Endodermal cell (in vitro differentiated cells): ENCODE data around the gene NDUFA8. TPM values are rescaled to one million over a fixed set of nuclear protein-coding genes. Genes with fewer than 3 reads are reported as not detected.

Experiments
- DNase-seq: peaks from one replicate; pipeline ENCODE4 v3.0.0-alpha.2; 2017
- H3K27ac ChIP-seq: 2 replicates; pipeline ENCODE4 v1.5.1; 2013; ENCODE audit warnings: mild to moderate bottlenecking, low read depth, low read length, moderate library complexity
- H3K27me3 ChIP-seq: 2 replicates; pipeline ENCODE4 v1.6.1; 2013; ENCODE audit warnings: mild to moderate bottlenecking, low read length, moderate library complexity; ENCODE audit not compliant: insufficient read depth, control insufficient read depth, poor library complexity, severe bottlenecking
- H3K36me3 ChIP-seq: 2 replicates; pipeline ENCODE4 v1.7.0; 2013; ENCODE audit warnings: mild to moderate bottlenecking, low read length, moderate library complexity; ENCODE audit not compliant: control insufficient read depth, insufficient read depth
- H3K4me1 ChIP-seq: one replicate; pipeline ENCODE4 v1.7.0; 2013; ENCODE audit warnings: low read length; ENCODE audit not compliant: control insufficient read depth, insufficient read depth
- H3K4me3 ChIP-seq: 2 replicates; pipeline ENCODE4 v1.5.1; 2013; ENCODE audit warnings: mild to moderate bottlenecking, low read length, moderate library complexity
- H3K9ac ChIP-seq: 2 replicates; pipeline ENCODE4 v1.6.1; 2013; ENCODE audit warnings: mild to moderate bottlenecking, low read length, moderate library complexity; ENCODE audit not compliant: poor library complexity, severe bottlenecking; ENCODE audit errors: extremely low read depth
- H3K9me3 ChIP-seq: 2 replicates; pipeline ENCODE4 v1.6.1; 2013; ENCODE audit warnings: mild to moderate bottlenecking, low read length, moderate library complexity; ENCODE audit not compliant: control insufficient read depth
- H3K27ac Mint-ChIP-seq: 2 replicates; pipeline ENCODE4 v1.8.0; 2020; ENCODE audit warnings: mixed read lengths
- H3K27me3 Mint-ChIP-seq: 2 replicates; pipeline ENCODE4 v1.8.0; 2021; ENCODE audit warnings: mild to moderate bottlenecking, mixed read lengths; ENCODE audit not compliant: insufficient read depth
- H3K36me3 Mint-ChIP-seq: 2 replicates; pipeline ENCODE4 v1.8.0; 2020; ENCODE audit warnings: low read depth, mixed read lengths
- H3K4me1 Mint-ChIP-seq: 2 replicates; pipeline ENCODE4 v1.8.0; 2020; ENCODE audit warnings: mixed read lengths
- H3K4me3 Mint-ChIP-seq: 2 replicates; pipeline ENCODE4 v1.8.0; 2020; ENCODE audit warnings: mild to moderate bottlenecking, moderate library complexity, mixed read lengths
- H3K9me3 Mint-ChIP-seq: 2 replicates; pipeline ENCODE4 v1.8.0; 2020; ENCODE audit warnings: mild to moderate bottlenecking, mixed read lengths
- WGBS, 2 experiments: methylation state at CpG; one replicate each; pipeline versions ENCODE4 v1.1.5 to v1.1.7; 2013; ENCODE audit warnings: missing lambda C conversion rate in 2 of 2, mixed read lengths in 1 of 2; ENCODE audit not compliant: insufficient coverage in 1 of 2, insufficient read length in 1 of 2; 5-methylcytosine and 5-hydroxymethylcytosine counted together
- total RNA-seq, 2 donors: library from RNA; stranded (reverse); fragmentation: NEBNext Ultra II Directional in 1 of 2; extraction: Animal tissue kit (Norgen Biotek cat#: 25700) in 1 of 2; gene quantifications; 2 replicates in 1 of 2; 3 replicates in 1 of 2; pipeline ENCODE4 v1.2.1, GENCODE V29; 2021
- TF ChIP-seq, protein P1 (sequence below): fragments of 200-600 bp; sonication (generic); conservative IDR thresholded peaks from 2 replicates; pipeline ENCODE4 v1.5.0; 2021; ENCODE audit warnings: antibody characterized with exemption, mild to moderate bottlenecking

NDUFA8 gene
- total RNA-seq, 2 donors from 2014 or later, result 65.8 to 67.8 TPM

DNA sequence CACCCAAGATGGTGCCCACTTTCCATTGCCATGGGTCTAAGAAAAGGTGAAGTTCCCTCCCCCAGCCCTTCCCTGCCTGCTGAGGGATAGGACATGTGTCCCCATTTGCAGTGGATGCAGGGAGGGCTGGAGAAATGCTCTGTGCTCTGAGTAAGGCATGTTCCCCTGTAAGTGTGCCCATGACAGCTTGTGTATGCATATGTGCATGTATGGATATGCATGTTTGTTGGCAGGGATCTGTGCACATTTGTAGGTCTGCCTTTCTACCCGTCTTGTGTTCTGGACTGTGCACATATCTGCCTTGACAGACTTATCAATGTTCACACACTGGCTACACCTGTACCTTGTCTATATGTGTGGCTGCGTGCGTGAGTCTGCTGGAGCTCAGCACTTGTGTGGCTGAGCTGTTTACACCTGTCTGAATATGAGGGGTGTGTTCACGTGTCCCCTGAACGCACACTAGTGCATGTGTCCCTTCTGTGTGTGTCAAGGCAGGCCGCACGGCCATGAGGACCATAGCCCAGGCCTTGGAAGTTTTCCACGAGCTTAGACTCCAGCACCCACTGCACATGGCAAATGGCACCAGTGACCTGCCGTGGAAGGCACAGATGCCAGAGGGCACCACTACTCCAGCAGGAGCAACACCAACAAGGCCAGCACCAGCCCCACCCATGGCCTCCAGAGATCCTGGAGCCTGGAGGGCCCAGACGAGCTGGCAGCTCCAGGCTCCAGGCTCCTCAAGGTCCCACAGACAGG lies 39.1 kb downstream of the NDUFA8 start:
- DNase-seq, result no peak
- Mint-ChIP-seq H3K9me3 (no peaks in the 10 kb centered on the region), H3K27me3 (peaks cover 23% of the 10 kb centered on the region), H3K27ac (no peak overlapping the region), H3K36me3 (no peaks in the 10 kb centered on the region), H3K4me1 (peaks cover 9% of the 10 kb centered on the region), H3K4me3 (no peak overlapping the region)
- no peak overlapping the region for H3K4me3 ChIP-seq
- no peak overlapping the region for H3K9ac ChIP-seq
- no peaks in the 10 kb centered on the region for H3K36me3 ChIP-seq
- TF ChIP-seq, protein P1, sequence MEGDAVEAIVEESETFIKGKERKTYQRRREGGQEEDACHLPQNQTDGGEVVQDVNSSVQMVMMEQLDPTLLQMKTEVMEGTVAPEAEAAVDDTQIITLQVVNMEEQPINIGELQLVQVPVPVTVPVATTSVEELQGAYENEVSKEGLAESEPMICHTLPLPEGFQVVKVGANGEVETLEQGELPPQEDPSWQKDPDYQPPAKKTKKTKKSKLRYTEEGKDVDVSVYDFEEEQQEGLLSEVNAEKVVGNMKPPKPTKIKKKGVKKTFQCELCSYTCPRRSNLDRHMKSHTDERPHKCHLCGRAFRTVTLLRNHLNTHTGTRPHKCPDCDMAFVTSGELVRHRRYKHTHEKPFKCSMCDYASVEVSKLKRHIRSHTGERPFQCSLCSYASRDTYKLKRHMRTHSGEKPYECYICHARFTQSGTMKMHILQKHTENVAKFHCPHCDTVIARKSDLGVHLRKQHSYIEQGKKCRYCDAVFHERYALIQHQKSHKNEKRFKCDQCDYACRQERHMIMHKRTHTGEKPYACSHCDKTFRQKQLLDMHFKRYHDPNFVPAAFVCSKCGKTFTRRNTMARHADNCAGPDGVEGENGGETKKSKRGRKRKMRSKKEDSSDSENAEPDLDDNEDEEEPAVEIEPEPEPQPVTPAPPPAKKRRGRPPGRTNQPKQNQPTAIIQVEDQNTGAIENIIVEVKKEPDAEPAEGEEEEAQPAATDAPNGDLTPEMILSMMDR, result no peak
- H3K4me1 ChIP-seq, result no peaks in the 10 kb centered on the region
- H3K27ac ChIP-seq, result no peak overlapping the region
- H3K27me3 ChIP-seq, result peaks cover 18% of the 10 kb centered on the region
- 82 to 84% methylated on average over 8 to 10 of the region's 10 CpGs for WGBS, 2 experiments
- H3K9me3 ChIP-seq, result no peaks in the 10 kb centered on the region

DNA sequence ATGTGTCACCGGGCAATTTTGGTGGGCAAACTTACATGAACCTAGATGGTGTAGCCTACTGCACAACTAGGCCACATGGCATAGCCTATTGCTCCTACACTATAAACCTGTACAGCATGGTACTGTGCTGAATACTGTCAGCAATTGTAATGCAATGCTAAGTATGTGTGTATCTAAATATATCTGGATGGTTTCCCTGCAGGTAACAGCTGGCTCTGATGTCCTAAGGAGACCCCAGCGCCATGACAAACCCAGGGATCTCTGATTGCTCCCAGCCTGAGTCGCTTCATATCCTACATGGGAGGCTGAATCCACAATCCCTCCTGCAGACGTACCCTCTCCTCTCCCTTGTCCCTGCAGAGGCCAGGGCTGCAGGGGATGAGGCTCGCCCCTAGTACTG lies 39.9 kb downstream of the NDUFA8 start:
- Histone ChIP-seq H3K4me3 (no peak overlapping the region), H3K4me1 (no peaks in the 10 kb centered on the region), H3K27ac (no peak overlapping the region), H3K9me3 (no peaks in the 10 kb centered on the region), H3K36me3 (no peaks in the 10 kb centered on the region), H3K9ac (no peak overlapping the region), H3K27me3 (peaks cover 13% of the 10 kb centered on the region)
- no peak for DNase-seq
- no peaks in the 10 kb centered on the region for H3K36me3 Mint-ChIP-seq
- peaks cover 10% of the 10 kb centered on the region for H3K4me1 Mint-ChIP-seq
- peaks cover 19% of the 10 kb centered on the region for H3K27me3 Mint-ChIP-seq
- H3K9me3 Mint-ChIP-seq, result no peaks in the 10 kb centered on the region
- no peak overlapping the region for H3K27ac Mint-ChIP-seq
- WGBS, 2 experiments, result 66 to 82% methylated on average over 3 to 5 of the region's 5 CpGs
- H3K4me3 Mint-ChIP-seq, result no peak overlapping the region
- TF ChIP-seq, protein P1, result no peak

DNA sequence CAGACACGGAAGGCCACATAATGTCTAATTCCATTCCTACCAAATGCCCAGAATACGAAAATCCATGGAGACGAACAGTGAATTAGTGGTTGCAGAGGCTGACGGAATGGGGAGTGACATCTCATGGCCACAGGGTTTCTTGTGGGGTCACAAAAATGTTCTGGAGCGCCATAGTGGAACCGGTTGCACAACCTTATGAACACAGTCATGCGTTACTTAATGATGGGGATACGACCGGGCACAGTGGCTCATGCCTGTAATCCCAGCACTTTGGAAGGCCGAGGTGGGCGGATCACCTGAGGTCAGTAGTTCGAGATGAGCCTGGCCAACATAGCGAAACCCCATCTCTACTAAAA lies 40.4 kb downstream of the NDUFA8 start:
- peaks cover 8% of the 10 kb centered on the region for H3K27me3 ChIP-seq
- WGBS, 2 experiments, result 91 to 96% methylated on average over 8 to 13 of the region's 13 CpGs
- H3K9me3 ChIP-seq, result no peaks in the 10 kb centered on the region
- H3K9me3 Mint-ChIP-seq, result no peaks in the 10 kb centered on the region
- no peak overlapping the region for H3K4me3 ChIP-seq
- TF ChIP-seq, protein P1, result no peak
- no peaks in the 10 kb centered on the region for H3K36me3 ChIP-seq
- peaks cover 13% of the 10 kb centered on the region for H3K27me3 Mint-ChIP-seq
- H3K27ac ChIP-seq, result no peak overlapping the region
- no peak overlapping the region for H3K4me3 Mint-ChIP-seq
- H3K9ac ChIP-seq, result no peak overlapping the region
- H3K27ac Mint-ChIP-seq, result no peak overlapping the region
- DNase-seq, result no peak
- no peaks in the 10 kb centered on the region for H3K36me3 Mint-ChIP-seq
- peaks cover 10% of the 10 kb centered on the region for H3K4me1 Mint-ChIP-seq
- no peaks in the 10 kb centered on the region for H3K4me1 ChIP-seq
